CD1c-positive myeloid dendritic cell (primary cell): ENCODE measurements around the gene COG2.

Experiments
- DNase-seq: peaks from one replicate; pipeline ENCODE4 v3.0.0-alpha.2; 2016; ENCODE audit errors: extremely low spot score

The COG2 gene

GRCh38 chr1:230701895-230702768 lies 59.9 kb downstream of the COG2 start:
- DNase-seq, result no peak

- no peak for DNase-seq
These were observed 60.8 kb downstream of the COG2 start for GRCh38 chr1:230702934-230703678.

- no peak for DNase-seq
These were observed 61.6 kb downstream of the COG2 start for GRCh38 chr1:230703679-230704385.

- no peak for DNase-seq
These were observed 62.5 kb downstream of the COG2 start for GRCh38 chr1:230704830-230705229.

GRCh38 chr1:230705289-230706019 lies 63.2 kb downstream of the COG2 start:
- no peak for DNase-seq

GRCh38 chr1:230706020-230706699 lies 63.9 kb downstream of the COG2 start:
- DNase-seq, result no peak

- no peak for DNase-seq
These were observed 64.8 kb downstream of the COG2 start for GRCh38 chr1:230706887-230707731.

GRCh38 chr1:230707732-230708630 lies 65.7 kb downstream of the COG2 start:
- DNase-seq, result no peak

- no peak for DNase-seq
These were observed 66.6 kb downstream of the COG2 start for GRCh38 chr1:230708631-230709580.

GRCh38 chr1:230709619-230710542 lies 67.6 kb downstream of the COG2 start:
- DNase-seq, result no peak

- no peak for DNase-seq
These were observed 68.2 kb downstream of the COG2 start for GRCh38 chr1:230710543-230710904.

GRCh38 chr1:230711245-230711644 lies 69.0 kb downstream of the COG2 start:
- DNase-seq, result no peak

- no peak for DNase-seq
These were observed 70.2 kb downstream of the COG2 start for GRCh38 chr1:230712470-230712942.

GRCh38 chr1:230713138-230713537 lies 70.9 kb downstream of the COG2 start:
- DNase-seq, result no peak

GRCh38 chr1:230713547-230713914 lies 71.2 kb downstream of the COG2 start:
- DNase-seq, result no peak

GRCh38 chr1:230713915-230714764 lies 71.9 kb downstream of the COG2 start, which contains the start of gene AGT:
Gene AGT, minus strand, starts transcription at chr1:230714122. Its CDS starts 3,299 bp downstream, at chr1:230710823.
- DNase-seq, result no peak
